Thyroid gland (tissue), 4 donors: ENCODE results near the gene EIF4B. TPM values are rescaled to one million over a fixed set of nuclear protein-coding genes. Genes with fewer than 3 reads are reported as not detected.

Experiments used
- DNase-seq, 2 donors: peaks; one replicate each; pipeline ENCODE4 v3.0.0-alpha.2; 2019
- H3K27ac ChIP-seq, 3 donors: fragments of 200-600 bp; sonication (generic); 1 replicate in 2 of 3; 2 replicates in 1 of 3; pipeline ENCODE4 v1.5.1; 2016 to 2019; ENCODE audit warnings: mild to moderate bottlenecking in 1 of 3, moderate library complexity in 1 of 3
- H3K27me3 ChIP-seq: fragments of 200-600 bp; sonication (generic); one replicate; pipeline ENCODE4 v1.5.1; 2019
- H3K36me3 ChIP-seq, 2 donors: fragments of 200-600 bp; sonication (generic); one replicate each; pipeline ENCODE4 v1.5.1; 2016 to 2019
- H3K4me1 ChIP-seq, 2 donors: fragments of 200-600 bp; sonication (generic); one replicate each; pipeline ENCODE4 v1.5.1; 2017 to 2019
- H3K4me3 ChIP-seq, 3 donors: fragments of 200-600 bp; sonication (generic); replicated peaks in 1 of 3; 1 replicate in 2 of 3; 2 replicates in 1 of 3; pipeline ENCODE4 v1.5.1; 2016; ENCODE audit warnings: mild to moderate bottlenecking in 1 of 3
- H3K9me3 ChIP-seq: fragments of 200-600 bp; sonication (generic); one replicate; pipeline ENCODE4 v1.5.1; 2017
- CTCF ChIP-seq, 6 experiments: fragments of 200-600 bp in 3 of 6; fragments of 450-650 bp in 3 of 6; sonication (generic) in 3 of 6; IDR thresholded peaks; one replicate each; pipeline ENCODE4 v1.5.1; 2016 to 2019; ENCODE audit warnings: antibody characterized with exemption in 6 of 6, mild to moderate bottlenecking in 2 of 6, inconsistent platforms in 1 of 6, moderate library complexity in 1 of 6
- POLR2A ChIP-seq, 2 donors: fragments of 450-650 bp; IDR thresholded peaks; one replicate each; pipeline ENCODE4 v1.6.1; 2017; ENCODE audit warnings: antibody characterized with exemption in 2 of 2, mild to moderate bottlenecking in 2 of 2, moderate library complexity in 1 of 2
- WGBS, 2 donors: methylation state at CpG; one replicate each; pipeline ENCODE4 v1.1.5; 2017; 5-methylcytosine and 5-hydroxymethylcytosine counted together
- intact Hi-C: fragments of 100-400 bp; cut with DNase I; formaldehyde crosslinking; loops from one replicate; pipeline ENCODE4 v1.15.1; 2023
- microRNA-seq: library from miRNA; unstranded; fragments of <30 nt; microRNA quantifications from one replicate; pipeline ENCODE4, GENCODE V29; 2016
- small RNA-seq: library from RNA; depleted of rRNA; stranded (forward); fragments of <200 nt; gene quantifications from one replicate; pipeline ENCODE3, GENCODE V24; 2016
- total RNA-seq, 4 donors: library from RNA; depleted of rRNA; stranded (reverse); fragments of >200 nt; gene quantifications; one replicate each; pipeline ENCODE4 v1.2.3, GENCODE V29; 2016

EIF4B gene
- total RNA-seq, 4 donors from 2014 or later = 428 to 704 (median 567) TPM

GRCh38 chr12:53091756-53092155 lies 85.5 kb downstream of the EIF4B start:
- Histone ChIP-seq H3K9me3 (no peaks in the 10 kb centered on the region), H3K27ac (no peak overlapping the region), H3K4me3 (no peak overlapping the region), H3K36me3 (no peaks in the 10 kb centered on the region), H3K4me1 (peaks cover 0 to 8% of the 10 kb centered on the region in 2 donors), H3K27me3 (no peaks in the 10 kb centered on the region)
- intact Hi-C loops = no loop called here
- TF ChIP-seq CTCF (IDR thresholded peaks at IDR 0.05) (no peak), POLR2A (IDR thresholded peaks at IDR 0.05) (no peak)
- 75 to 76% methylated on average over 6 of the region's 6 CpGs for WGBS, 2 donors
- DNase-seq = no peak

Small RNA genes within 50 kb of the gene (microRNA-seq; reads per million reads assigned to microRNA genes)
- not detected for gene MIR6757

Small RNA genes within 50 kb of the gene (small RNA-seq; reads per million reads assigned to genes)
- not detected for gene MIR6757

Other genes with a start within 250 kb of the EIF4B start
- not detected for gene KRT76, start 229.1 kb upstream of the EIF4B start, total RNA-seq
- gene KRT3, start 210.3 kb upstream of the EIF4B start, total RNA-seq = not detected
- under 1 TPM in 1 of 4 donors, not detected in 3; 0.29 TPM for gene KRT4, start 192.3 kb upstream of the EIF4B start, total RNA-seq
- not detected for gene KRT79, start 172.1 kb upstream of the EIF4B start, total RNA-seq
- gene KRT78, start 157.5 kb upstream of the EIF4B start, total RNA-seq = under 1 TPM in 1 of 4 donors, not detected in 3; 0.40 TPM
- gene KRT8, start 101.4 kb upstream of the EIF4B start, total RNA-seq = 1,000 to 10,000 TPM in 1 of 4 donors, 100 to 1,000 TPM in 3; 364 to 1,037 (median 698) TPM
- 100 to 1,000 TPM; 389 to 648 (median 540) TPM for gene KRT18, start 57.3 kb upstream of the EIF4B start, total RNA-seq
- 100 to 1,000 TPM in 3 of 4 donors, 10 to 100 TPM in 1; 86.7 to 179 (median 114) TPM for gene TNS2, start 43.6 kb downstream of the EIF4B start, total RNA-seq
- 10 to 100 TPM; 37.8 to 82.7 (median 58.9) TPM for gene SPRYD3, start 72.9 kb downstream of the EIF4B start, total RNA-seq
- 100 to 1,000 TPM in 3 of 4 donors, 10 to 100 TPM in 1; 76.6 to 363 (median 186) TPM for gene IGFBP6, start 91.2 kb downstream of the EIF4B start, total RNA-seq
- gene SOAT2, start 97.0 kb downstream of the EIF4B start, total RNA-seq = under 1 TPM in 1 of 4 donors, not detected in 3; 0.40 TPM
- 10 to 100 TPM; 16.5 to 22.8 (median 20.6) TPM for gene ZNF740, start 174.3 kb downstream of the EIF4B start, total RNA-seq
- gene CSAD, start 174.5 kb downstream of the EIF4B start, total RNA-seq = 10 to 100 TPM; 20.6 to 39.7 (median 25.2) TPM
- 10 to 100 TPM in 1 of 4 donors, 1 to 10 TPM in 3; 3.2 to 15.6 (median 4.9) TPM for gene ITGB7, start 200.8 kb downstream of the EIF4B start, total RNA-seq
- 10 to 100 TPM; 13.6 to 27.7 (median 23.8) TPM for gene RARG, start 225.8 kb downstream of the EIF4B start, total RNA-seq